Activated CD4-positive, CD25-positive, alpha-beta regulatory T cell treated with anti-CD3 and anti-CD28 coated beads, Interleukin-2, amount 50 U/mL, for 72 hours (primary cell): ENCODE measurements around the gene FXYD6.

Source experiments
- DNase-seq: peaks from one replicate; pipeline ENCODE4 v3.0.0; 2021

The FXYD6 gene

DNA sequence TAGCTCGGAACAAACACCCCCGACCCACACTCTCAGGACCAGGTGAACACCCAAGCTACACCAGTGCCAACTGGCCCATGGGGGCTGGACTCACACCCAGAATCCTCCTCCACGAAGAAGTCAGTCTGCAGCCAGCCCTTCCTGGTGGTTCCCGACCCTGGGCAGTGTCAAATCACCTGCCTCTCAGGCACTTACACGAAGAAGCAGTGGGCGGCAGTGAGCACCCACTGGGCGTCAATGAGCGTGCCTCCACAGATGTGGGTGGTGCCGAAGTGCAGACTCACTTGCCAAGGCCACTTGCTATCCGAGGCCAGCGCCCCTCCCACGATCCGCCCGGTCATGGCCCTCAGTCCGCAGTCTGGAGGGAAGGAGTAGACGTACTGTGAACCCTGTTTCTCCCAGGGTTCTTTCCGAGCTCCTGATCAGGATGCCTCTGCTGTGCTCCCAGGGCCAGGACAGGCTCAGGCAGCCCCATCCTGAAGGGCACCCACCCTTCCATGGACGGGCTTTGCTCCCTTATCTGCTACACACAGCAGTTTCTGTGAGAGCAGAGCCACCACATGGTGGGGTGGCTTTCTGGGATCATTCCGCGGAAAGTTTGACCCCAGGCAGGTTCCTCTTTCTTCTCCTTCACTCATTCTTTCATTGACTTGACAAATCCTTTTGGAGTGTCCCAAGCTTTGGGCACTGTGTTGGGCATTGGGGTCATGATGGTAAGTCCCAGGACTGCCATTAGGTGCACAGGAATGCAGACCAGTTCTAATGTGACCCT lies 33.3 kb upstream of the FXYD6 start:
- DNase-seq: no peak

DNA sequence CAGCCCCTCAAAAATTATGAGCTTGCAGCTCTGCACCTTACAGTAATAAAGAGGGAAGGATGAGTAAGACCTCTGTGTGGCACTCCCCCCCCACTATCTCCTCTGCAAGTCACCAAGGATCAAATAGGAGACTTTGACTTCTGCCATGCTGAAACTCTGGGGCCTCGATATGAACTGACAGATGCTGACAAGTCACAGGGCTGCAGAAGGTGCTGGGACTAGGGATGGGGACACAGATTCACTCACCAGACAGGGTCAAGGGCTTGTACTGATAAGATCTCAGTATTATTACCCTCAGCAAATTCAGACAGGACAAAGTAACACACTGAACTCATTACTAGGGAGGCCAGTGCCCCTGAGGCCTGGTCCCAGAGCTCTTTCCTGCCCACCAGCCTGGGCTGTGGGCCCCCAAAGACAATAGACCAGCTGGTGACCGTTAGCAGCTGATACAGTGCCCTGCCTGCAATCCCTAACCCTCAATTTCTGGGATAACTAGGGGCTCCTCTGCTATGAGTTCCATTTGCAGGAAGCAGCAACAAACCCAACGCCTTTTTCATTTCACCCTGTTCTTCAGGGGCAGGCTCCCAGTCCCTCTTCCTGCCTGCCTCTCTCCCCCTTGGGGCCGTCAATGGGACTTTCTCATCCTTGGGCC lies 32.6 kb upstream of the FXYD6 start:
- no peak for DNase-seq

DNA sequence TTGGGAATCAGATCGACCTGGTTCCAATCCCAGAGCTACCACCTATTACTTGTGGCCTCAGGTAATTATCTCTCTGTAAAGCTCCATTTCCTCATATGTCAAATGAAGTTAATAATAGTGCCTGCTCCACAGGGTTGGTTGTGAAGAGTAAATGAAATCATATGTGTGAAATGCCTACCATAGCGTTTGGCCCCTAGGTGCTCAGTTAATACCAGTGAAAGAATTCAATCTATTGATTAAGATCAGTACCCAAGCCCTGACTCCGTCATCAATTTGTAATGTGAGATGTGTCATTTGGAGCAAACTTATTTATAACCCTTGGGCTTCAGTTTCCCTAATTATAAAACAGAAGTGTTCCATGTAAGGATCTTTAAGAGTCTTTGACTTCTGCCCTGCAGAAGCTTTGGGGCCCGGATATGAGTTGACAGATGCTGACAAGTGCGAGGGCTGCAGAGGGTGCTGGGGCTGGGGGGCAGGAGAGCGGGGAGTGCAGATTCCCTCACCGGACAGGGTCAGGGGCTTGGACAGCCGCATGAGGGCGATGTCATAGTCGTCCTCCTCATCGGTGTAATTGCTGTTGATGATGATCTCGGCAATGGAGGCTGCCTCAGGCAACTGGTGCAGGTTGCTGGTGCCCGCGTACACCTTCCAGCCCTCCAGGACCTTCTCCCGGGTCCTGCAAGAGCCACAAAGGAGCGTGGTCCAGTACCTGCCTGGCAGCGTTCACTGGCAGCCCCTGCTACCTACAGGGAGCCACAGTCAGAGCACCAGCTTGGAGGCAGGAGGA lies 31.8 kb upstream of the FXYD6 start:
- DNase-seq: no peak

DNA sequence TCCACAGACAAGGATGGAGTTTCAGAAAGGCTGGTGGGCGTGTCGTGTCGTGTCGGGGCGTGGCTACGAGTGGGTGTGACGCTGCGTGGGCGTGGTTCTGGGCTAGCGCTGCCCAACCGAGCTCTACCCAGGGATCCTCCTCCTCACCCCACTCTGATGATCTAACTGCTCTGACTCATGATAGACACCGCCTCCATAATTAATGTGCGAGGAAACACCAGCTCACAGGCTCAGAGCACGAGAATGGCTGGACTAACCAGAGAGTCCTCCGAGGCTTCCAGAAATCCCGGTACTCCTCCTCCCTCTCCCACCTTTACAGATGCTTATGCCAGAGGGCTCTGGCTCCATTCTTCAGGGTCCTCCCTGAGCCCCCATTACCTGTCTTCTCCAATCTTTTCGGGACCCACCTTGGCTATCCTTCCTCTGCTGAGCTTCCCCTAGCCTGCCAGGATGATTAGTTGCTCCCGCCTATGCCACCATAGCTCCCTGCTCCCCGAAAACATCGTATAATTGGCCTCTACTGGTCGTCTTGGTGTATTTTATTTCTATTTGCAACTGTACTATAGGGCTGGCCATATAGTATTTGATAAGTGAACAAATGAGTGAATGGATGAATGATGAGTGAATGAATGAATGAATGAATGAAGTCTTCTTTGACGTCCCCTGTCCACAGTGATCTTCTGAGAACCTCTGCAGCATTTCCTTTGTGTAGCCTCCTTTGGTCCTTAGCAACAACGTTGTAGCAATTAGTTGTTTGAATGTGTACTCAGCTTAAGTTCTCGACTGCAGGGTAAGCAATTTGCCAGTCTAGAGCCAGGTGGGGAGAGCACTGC lies 31.0 kb upstream of the FXYD6 start:
- DNase-seq: peak; percentile 72

DNA sequence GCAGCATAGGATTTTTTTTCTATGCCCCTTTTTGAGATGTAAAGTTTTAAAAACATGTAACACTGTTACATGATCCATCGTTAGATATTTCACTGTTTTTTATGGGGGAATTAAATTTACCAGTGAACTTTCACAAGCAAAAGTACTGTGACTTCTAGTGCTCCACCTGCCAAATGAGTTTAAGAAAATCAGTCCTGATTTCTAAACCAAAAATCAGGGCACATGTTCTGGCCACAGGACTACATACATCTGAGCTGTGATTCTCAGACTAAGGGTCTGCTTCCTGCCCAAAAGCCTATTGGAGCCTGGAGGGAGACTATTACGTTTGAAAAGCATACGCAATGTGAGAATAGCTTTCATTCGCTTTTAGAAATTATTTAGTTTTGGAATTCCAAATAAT lies 30.3 kb upstream of the FXYD6 start:
- no peak for DNase-seq

DNA sequence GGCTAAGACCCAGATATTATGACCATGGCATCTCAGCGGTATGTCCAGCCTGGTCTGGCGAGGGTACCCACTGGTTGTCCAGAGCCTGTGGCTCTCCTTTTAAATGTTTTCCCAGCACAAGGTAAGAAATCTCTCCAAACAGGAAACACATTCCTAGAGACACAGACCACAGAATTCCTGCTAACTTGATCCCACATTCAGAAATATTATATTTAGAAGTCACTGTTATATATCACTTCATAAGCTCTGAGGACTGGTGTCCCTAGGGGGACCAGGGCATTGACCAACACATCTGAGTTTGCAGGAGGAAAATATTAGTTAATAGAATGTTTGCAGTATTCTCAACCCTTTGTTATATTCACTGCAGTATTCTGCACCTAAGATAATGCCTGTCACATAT lies 29.7 kb upstream of the FXYD6 start:
- no peak for DNase-seq

DNA sequence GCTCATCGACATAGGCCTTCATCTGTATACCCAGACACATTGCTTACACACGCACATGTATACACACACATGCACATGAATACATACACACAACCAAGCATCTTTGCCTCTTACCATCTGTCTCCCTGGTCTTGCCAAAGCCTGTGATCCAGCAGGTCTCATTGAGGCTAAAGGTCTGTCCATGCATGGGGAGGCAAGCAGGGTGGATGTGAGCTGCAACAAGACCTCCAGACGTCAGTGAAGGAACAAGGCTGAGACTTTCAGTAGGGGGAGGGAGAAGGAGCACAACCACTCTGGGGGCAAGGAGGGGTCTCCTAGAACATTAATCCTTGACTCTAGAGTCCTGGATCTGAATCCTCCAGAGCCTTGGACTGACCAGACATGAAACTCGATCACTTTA lies 29.1 kb upstream of the FXYD6 start:
- DNase-seq: no peak

DNA sequence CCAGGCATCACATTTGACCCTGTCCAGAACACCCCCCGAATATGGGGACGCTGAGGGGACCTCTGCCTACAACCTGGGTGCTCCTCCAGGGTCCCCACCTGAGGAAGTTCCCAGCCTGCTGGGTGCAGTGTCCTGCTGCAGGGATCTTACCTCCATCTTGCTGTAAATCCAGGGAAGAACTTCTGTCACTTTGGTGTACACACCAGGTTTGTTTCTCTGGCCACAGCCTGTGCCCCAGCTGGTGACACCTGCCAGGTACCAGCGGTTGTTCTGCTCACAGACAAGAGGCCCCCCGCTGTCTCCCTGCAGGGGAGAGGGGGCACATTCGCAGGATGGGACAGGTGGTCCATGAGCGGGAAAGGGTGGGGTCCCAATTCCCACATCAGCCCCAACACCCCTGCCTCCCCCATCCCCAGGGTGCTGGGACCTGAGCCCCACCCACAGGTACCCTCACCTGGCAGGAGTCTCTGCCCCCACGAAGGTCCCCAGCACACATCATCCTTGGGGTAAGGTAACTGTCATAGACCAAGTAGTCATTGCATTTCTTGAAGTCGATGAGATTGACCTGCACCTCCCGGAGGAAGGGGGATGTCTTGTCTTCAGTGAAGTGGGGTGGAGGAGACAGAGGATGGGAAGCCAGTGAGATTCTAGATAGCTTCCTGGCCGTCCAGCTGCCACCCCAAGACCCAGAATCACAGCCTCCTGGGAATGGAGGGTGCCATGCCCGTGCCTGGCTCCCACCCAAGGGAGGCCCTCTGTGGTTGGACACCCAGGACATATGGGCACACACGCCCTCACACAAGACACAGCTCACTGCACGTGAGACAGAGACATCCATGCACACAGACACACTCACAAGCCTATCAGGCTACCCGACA lies 27.3 kb upstream of the FXYD6 start:
- no peak for DNase-seq

DNA sequence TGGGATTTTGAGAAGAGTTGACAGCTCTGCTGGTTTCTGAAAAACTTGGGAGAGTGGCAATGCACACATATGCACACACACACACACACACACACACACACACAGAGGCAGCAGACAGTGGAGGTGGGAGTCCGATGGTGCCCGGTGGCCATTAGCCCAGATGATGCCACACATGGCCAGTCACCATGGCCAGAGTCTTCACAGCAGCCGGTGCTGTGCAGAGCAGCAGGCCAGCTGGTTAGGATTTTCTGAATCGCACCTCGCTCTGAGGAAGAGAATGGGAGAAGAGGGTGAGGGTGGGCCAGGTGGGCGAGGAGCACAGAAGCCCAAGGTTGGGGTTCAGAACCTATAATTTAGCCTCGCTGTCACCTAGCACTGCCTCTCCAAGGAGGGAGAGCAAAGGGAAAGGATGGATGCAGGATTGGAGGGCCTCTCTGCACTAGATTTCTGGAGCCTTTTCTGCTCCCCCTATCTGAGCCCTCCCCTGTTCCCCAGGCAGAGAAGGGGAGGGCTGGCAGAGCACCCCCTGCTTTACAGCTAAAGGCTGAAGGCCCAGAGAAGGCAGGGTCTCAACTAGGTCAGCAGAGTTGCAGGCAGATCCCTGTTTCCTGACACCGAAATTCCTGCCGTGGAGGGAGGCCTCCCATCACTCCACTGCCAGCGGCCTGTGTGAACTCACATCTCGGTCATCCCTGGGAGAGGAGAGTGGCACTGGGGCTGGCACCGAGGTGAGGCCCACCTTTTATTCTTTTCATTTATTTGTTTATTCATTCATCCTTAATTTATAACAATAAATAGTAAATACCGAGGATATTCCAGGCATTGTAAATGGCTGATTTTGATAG lies 25.8 kb upstream of the FXYD6 start:
- DNase-seq: no peak

DNA sequence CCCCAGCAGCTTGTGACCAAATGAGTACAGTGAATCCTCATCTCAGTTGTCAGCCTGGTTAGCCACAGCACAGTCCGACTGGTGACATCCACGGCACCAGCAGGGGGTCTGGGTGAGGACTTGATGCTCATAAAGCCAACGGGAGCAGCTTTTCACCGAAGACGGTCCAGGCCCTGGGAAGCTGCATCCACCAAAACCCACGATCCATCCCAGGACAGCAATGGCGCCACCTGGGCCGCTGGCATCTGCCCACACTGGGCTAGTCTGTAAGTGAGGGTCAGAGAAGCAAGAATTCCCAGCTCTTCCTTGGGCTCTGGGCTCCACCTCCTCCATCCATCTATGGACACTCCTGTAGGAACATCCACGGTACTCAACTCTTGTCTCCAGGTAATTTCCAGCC lies 25.1 kb upstream of the FXYD6 start:
- DNase-seq: no peak

DNA sequence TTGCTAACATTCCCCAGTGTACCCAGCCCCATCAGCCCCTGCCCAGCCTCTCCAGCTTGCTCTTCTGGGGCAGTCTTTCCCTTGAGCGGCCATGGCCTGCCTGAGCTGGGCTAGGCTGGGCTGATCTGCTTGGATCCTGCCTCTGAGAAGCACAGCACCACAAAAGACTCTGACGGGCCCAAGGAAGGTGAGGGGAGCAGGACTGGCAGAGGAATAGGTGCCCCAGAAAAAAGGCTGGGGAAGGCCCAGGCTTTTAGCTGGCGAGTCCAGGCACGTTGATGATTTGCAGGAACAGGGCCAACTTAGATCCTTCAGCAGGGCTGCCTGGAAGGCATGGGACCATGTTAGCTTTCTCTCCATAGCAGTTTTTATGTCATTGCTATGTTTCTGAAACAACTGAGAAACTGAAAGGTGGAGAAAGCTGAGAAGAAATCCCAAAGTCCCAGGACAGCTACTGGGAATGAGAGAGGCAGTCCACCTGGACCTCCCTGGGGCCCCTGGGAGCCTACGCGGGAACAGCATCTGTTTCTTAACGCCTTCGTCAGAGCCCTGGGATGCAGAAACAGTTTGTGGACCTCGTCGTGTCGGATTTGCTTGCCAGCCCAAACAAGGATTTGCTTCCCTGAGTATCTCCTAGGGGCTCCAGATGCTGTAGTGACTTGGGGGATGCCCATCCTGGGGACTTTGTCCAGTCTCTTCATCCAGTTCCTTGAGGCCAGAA lies 24.4 kb upstream of the FXYD6 start:
- no peak for DNase-seq

DNA sequence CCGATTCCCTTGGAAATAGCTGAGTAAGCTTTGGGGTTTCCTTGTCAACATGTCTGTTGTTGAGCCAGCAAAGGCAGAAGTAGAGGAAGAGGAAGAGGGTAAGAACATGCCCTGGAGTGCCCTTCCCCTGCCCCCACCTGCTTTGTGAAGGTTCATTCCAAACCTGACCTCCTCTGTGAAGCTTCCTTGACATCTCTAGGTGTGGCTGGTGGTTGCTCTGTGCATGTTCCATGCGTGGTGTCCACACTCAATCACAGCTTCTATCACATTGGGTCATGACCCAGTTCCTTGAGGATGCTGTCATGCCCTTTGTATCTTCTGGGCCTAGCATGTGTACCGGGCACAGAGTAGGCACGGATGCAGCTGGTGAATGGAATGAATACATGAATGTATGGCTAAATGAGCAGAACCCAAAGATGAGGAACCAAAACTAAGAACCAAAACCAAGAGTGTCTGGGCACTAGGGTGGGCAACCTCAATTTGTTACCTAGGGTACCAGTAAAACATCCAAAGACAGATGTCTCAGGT lies 23.7 kb upstream of the FXYD6 start:
- DNase-seq: no peak

DNA sequence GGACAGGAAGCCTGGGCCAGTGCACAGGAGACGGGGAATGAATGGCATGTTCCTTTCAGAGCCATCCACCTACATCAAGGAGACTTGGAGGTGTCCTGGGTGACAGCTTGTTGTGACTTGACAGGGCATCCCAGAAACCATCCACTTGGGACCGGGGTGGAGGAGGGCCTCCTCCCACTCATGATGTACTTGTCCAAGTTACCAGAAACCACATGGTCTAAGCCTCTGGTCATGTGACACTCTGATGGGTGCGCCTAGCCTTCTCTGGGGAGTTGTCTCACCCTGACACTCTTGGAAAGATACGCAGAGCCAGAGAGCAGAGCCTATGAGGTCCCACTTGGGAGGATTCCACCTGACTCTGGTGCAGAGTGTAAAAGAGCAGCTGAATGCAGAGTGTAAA lies 21.6 kb upstream of the FXYD6 start:
- DNase-seq: no peak

DNA sequence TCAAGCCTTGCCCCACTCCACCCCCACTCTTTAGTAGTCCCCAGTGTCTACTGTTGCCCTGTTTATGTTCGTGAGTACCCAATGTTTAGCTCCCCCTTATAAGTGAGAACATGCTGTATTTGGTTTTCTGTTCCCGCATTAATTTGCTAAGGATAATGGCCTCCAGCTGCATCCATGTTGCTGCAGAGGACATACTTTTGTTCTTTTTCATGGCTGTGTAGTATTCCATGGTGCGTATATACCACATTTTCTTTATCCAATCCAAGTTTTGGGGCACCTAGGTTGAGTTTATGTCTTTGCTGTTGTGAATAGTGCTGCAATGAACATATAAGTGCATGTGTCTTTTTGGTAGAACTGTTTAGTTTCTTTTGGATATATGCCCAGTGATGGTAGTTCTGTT lies 16.2 kb upstream of the FXYD6 start:
- no peak for DNase-seq

DNA sequence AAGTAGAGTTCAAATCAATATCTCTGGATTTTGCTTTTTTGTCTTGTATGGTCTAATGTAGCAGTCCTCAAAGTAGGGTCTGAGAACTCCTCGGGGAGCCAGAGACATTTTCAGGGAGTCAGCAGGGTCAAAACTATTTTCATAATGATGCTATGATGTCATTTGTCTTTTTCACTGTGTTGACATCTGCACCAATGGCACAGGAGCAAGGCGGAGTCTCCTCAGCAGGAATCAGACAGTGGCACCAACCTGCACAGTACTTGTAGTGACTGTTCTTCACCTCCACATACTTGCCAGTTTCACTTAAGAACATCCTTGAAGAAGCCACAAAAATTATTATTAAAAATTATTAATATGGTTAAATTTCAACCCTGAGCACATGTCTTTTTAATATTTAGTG lies 14.9 kb upstream of the FXYD6 start:
- no peak for DNase-seq

DNA sequence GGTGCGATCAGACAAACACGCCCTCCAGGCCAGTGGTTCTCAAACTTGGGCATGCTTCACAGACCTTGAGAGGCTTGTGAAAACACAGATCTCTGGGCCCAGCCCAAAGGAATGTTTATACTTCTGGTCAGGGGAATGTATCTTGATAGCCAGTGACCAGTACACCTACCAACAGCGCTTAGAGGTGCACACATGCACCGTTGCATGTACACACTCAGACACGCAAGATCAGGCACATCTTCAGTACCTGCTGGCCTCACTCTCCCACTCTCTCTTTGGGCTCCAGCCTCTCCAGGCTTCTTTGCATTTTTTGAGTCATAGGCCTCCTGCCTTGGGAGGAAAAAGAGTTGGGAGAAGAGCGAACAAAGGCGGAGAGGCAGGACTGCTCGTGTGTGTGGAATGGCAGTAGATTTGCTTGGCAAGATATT lies 11.7 kb upstream of the FXYD6 start:
- DNase-seq: no peak

DNA sequence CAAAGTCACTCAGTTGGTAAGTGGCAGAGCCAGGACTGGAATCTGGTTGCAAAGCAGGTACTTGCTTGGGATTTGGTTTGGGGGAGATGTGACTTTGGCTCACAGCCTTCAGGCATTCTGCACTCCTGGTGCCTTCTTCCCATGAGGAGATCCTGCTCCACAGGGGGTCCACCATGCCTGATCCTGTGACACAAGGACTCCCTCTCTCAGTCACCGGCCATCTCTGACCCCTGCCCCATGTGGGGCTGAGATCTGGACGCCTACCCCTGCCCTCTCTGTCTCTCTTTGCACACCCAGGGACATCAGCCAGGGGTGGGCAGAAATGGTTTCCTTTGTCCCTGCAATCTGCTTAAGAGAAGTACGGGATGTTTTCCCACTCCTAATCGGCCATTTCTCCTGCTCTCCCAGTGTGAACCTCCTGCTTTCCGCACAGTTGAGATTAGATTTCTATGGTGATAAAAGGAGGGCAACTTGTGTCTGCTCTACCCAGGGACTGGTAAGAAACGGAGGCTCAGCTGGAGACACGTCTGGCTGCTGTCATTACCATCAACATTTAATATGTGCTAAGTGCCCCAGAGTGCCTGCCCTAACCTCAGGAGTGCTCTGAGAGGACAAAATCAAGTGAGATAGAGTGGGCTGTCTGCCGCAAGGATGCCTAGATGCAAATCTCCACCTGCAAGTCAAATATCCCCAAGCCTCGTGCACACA lies 11.1 kb upstream of the FXYD6 start:
- DNase-seq: no peak

DNA sequence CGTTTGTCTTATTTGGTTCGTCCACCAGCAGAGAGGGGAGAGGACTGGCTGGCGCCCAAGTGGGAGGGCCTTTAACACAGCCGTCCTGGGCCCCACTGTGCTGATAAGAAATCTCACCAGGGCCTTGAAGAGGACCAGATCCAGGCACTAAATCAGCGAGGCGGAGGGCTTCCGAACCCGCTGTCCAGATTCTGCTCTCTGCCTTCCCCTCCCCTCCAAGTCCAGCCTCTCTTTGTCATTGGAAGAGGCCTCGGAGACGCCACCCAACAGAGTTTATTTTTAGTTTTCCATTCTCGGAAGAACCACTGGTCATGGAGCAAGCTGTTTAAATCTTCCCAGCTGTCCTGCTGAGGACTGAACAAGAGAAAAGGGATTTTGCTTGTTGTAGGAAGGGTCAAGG lies 9.3 kb upstream of the FXYD6 start:
- DNase-seq: no peak

DNA sequence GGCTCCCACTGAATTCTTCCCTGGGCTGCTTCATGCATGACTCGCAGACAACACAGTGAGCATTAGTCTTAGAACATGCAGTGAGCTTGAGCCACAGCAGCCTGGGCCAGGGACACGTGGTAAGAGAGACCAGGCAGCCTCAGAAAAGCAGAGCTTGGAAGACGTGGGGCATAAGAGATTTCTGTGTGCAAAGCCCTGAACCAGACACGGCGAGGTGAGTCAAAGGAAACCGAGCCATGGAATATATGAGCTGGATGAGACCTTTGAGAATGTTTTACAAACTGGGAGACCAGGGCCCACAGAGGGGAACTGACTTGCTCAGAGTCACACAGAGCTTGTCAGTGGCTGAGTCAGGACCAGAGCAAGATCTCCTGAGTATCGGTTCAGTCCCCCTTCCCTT lies 8.5 kb upstream of the FXYD6 start:
- no peak for DNase-seq

DNA sequence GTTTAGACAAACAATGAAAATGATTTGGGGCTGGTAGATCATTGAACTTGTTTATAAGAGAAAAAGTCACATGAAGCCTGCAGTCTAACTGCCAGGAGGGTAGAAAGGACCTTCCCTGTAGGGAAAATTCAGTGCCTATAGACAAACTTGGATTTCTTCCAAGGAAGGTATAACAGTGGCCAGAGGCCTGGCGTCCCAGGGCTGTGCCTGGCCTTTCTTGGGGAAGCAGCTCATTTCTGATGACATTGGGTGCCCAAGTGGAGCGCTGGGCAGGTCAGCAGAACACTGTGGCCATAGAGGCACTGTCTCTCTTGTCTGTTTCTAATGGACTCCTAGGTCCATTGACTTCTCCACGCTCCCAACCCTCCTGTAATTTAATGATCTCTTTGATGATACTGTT lies 6.6 kb upstream of the FXYD6 start:
- no peak for DNase-seq
